GM12874 (cell line): ENCODE measurements around the gene NR2F2.

Experiments
- CTCF ChIP-seq: IDR thresholded peaks from 2 replicates; pipeline ENCODE4 v1.5.1; 2011; ENCODE audit warnings: low read depth, mild to moderate bottlenecking, control low read depth, low read length, moderate library complexity; ENCODE audit not compliant: insufficient read depth

Gene NR2F2

GRCh38 chr15:96342406-96343112 lies 12.1 kb downstream of the NR2F2 start:
- no peak for TF ChIP-seq CTCF

GRCh38 chr15:96343113-96344059 lies 12.9 kb downstream of the NR2F2 start:
- no peak for TF ChIP-seq CTCF

GRCh38 chr15:96344060-96344705 lies 13.7 kb downstream of the NR2F2 start:
- no peak for TF ChIP-seq CTCF

GRCh38 chr15:96344706-96345559 lies 14.4 kb downstream of the NR2F2 start:
- TF ChIP-seq CTCF, result no peak

- TF ChIP-seq CTCF, result peak; percentile 46
These were observed 15.3 kb downstream of the NR2F2 start for GRCh38 chr15:96345560-96346399.

GRCh38 chr15:96346409-96346970 lies 16.0 kb downstream of the NR2F2 start:
- TF ChIP-seq CTCF, result no peak
